Stromal cell of bone marrow (primary cell): ENCODE measurements around the gene SART1.
A peak's percentile ranks its signal among the peaks of the same experiment; 100 is the strongest.

ENCODE experiments used
- DNase-seq: peaks from one replicate; pipeline ENCODE4 v3.0.0-alpha.2; 2012; ENCODE audit warnings: low read depth

SART1 gene, protein sequence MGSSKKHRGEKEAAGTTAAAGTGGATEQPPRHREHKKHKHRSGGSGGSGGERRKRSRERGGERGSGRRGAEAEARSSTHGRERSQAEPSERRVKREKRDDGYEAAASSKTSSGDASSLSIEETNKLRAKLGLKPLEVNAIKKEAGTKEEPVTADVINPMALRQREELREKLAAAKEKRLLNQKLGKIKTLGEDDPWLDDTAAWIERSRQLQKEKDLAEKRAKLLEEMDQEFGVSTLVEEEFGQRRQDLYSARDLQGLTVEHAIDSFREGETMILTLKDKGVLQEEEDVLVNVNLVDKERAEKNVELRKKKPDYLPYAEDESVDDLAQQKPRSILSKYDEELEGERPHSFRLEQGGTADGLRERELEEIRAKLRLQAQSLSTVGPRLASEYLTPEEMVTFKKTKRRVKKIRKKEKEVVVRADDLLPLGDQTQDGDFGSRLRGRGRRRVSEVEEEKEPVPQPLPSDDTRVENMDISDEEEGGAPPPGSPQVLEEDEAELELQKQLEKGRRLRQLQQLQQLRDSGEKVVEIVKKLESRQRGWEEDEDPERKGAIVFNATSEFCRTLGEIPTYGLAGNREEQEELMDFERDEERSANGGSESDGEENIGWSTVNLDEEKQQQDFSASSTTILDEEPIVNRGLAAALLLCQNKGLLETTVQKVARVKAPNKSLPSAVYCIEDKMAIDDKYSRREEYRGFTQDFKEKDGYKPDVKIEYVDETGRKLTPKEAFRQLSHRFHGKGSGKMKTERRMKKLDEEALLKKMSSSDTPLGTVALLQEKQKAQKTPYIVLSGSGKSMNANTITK

DNA sequence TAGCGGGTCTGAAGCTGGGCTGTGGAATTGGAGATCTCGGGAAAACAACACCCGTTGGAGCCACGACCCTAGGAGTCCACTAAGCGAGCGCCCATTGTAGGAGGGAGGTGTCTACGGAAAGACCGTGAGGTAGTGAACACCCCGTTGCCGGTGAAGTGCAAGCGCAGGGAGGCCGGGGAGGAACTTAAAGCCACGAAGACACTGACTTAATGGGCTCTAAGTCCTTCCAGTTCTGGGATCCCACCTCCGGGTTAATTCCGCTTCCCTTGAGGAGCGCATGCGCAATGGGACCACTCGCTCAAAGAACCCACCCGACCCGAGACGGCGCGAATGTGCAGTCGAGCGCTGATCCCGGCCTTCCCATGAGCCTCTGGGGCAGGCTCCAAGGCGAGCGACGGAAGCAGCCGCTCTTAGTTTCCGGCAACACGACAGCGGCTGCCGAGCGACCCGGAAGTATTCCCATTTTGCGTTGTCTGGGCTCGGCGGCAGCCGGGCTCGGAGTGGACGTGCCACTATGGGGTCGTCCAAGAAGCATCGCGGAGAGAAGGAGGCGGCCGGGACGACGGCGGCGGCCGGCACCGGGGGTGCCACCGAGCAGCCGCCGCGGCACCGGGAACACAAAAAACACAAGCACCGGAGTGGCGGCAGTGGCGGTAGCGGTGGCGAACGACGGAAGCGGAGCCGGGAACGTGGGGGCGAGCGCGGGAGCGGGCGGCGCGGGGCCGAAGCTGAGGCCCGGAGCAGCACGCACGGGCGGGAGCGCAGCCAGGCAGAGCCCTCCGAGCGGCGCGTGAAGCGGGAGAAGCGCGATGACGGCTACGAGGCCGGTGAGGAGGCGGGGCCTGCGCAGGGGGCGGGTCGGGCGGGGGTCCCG, at the start of gene SART1:
Gene SART1, plus strand, starts transcription at position 468 of the 874 bp plus-strand sequence. Its CDS starts 47 bp downstream, at position 515.
- DNase-seq: peak; percentile 96

DNA sequence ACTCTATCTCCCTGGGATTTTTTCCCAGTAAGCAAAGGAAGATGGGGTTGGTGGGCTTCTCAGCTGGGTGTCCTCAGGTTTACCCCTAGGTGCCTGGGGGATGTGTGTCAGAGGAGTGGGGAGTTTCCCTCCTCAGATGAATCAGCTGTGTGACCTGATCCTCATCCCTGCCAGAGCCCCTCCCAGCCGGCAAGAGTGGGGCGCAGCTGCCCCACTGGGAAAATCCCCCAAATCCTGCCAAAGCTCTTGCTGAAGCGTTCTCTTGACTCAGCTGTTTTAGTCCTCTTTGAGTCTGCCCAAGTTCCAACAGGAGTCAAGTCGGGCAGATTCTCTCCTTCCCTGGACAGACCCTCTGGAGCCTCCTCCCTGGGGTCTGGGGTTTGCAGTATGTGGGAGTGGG, 48.7 kb upstream of the SART1 start:
- peak; percentile 79 for DNase-seq

DNA sequence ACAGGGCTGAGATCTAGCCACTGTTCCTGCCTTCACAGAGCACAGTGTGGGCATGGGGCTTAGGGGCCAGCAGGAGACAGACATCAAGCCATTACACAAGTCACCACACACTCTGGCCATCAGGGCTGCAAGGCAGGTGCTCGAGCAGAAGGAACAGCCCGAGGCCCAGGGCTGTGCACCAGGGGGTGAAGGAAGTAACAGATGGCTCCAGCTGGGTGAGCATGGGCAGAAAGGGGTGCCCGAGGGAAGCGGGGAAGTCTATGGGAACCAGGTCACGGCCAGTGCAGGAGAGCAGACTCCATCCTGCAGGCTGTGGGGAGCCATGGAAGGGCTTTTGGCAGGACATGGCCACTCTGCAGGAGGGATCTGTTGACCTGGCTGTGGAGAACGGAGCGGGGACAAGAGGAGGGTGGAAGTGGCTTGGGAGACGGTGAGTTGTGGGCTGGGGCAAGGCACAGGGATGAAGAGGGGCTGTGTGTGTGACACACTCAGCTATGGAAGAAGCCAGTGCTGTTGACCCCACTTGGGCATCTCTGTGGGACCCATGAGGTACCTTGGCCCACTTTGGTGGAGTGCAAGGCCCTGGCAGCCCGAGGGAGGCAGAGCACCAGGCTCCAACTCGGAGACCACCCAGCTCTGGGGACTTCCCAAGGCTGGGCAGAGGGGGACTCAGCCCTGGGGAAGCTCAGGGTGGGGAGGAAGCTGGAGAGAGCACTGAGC, 46.3 kb upstream of the SART1 start:
- DNase-seq: no peak

DNA sequence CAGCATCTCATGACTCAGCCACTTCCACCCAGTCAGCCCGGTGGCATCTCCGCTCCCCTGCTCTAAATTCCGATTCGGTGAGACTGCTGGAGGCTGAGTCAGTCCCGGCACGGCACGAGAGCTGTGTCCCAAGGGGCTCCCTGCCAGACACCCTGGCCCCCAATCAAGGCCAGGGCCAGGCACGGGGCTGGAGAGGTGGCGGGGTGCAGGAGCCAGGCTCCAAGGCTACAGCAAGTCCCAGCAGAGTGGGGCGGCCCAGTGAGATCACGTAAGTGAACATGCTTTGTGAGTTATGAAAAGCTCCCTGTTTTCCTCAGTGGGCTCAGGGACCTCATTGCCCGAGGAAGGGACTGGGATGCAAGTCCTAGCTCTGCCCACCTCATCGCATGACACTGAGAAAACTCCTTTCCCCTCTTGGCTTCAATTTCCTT, 45.7 kb upstream of the SART1 start:
- peak; percentile 96 for DNase-seq

DNA sequence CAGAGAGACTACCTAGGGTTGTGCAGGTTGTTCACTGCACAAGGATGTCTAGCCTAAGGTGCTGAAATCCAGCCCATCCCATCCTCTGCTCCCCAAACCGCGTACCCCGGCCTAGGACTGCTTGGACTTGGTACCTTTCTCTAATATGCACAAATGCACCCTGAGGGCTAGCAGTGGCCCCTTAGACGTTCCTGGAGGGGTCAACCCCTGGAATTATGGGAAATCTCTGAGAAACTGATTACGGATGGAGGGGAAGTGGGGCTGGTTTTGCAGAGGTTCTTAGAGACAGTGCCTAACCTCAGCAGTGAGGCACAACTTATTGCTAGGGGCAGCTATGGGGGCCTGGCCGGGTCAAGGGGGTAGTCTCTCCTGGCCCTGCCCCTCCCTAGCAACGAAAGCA, 45.1 kb upstream of the SART1 start:
- DNase-seq: no peak

DNA sequence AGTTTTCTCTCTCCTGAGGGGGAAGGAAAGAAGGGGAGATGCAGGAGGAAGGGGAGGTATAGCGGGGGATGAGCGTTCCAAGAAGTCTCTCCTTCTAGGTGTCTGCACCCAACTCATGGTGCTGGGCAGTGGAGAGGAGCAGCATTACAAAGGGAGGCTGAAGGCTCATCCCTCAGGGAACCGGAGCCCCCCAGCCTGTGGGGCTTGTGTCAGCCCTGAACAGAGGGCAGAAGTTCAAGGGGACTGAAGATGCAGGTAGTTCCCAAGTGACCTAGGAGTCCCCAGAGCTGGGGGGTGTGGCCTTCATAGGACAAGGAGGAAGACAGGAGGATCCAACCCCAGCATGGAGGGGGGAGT, 44.5 kb upstream of the SART1 start:
- no peak for DNase-seq

DNA sequence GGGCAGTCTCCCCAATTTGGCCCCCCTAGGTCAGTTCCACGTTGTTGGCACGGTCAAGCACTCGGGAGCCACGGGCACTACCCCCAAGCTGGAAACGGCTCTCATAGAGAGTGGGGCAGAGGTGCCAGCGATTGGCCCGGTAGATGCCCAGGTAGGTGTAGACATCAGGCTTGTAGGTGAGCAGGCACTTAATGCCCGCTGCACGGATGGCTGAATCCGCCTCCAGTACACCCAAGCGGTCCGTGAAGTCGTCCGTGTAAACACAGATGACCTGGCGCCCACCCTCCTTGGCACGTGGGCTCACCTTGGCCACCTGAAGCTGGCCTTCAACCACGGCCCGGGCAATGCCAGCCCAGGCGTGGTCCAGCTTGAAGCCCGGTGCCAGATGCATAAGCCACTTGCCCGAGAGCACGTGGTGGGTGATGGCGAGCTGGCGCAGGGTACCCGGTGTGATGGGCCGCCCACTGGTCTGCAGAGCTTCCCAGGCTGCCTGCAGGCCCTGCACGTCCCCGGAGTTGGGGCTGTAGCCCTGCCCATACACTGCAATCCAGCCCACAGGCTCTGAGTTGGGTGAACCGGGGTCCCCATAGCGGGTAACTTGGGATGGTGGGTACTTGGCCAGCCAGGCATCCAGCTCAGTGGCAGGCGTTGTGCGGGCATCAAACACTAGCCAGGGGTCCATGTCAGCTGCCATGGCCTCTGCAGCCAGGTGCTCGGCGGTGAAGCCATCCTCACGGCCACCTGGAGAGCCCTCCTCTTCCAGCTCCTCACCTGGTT, 43.9 kb upstream of the SART1 start:
- DNase-seq: no peak

DNA sequence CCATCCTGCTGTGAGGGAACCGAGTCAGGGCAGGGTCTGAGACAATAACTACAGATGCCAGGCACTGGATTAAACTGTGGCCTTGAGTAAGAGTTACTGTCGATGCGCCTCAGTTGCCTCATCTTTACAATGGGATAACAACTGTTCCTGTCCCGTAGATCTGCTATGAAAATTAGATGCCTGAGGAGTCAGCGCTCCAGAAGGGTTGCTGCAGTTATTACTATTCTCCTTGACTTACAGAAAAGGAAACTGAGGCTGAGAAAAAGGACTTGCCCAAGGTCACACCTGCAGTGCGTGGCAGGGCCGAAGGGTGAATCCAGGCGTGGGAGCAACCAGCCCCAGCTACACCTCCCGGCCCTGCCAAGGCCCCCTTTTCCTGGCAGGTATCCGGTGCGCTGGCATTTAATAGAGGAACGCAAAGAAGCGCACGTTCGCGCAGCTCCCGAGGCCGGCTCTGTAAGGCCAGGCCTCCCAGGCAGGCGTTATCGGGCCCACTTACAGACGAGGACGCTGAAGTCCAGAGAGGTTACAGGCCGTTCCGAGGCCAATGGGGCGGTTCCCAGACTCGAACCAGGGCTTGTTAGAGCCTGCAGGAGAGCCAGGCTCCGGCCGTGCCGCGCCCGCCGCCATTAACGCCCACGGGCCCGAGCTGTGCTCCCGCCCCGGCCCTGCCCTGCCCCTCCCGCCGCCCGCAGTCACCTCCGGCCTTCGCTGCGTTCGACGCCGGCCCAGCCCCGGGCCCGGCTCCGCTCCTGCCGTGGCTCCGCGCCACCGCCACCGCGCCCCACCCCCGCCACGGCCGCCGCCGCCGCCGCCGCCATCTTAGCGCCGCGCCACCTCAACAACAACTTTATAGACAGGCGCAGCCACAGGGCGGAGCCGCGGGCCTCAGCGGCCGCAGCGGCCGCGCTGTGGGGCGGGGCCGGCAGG, 43.1 kb upstream of the SART1 start, which contains the start of gene C11orf68:
Gene C11orf68, minus strand, starts transcription at position 852 of the 930 bp plus-strand sequence. Its CDS starts 31 bp downstream, at position 821.
- DNase-seq: no peak

DNA sequence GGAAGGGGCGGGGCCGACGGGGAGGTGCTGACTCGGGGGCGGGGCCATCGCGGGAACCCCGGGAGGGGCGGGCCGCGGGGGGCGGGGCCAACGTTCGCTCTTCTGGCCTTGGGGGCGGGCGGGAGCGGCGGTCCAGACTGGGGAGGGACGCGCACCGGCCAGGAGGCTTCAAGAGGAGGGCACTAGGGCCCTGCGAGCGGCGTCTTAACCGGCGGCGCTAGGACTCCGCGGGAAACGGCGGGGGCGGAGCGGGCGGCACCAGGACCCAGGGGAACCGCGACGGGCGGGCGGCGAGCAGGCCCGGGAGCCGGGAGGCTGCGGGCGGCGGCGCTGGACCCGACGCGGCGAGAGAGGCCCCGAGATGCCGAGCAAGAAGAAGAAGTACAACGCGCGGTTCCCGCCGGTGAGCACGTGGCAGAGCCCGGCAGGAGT, 42.4 kb upstream of the SART1 start, which contains the start of gene DRAP1:
Gene DRAP1, plus strand, starts transcription at position 286 of the 432 bp plus-strand sequence. Its CDS starts 76 bp downstream, at position 362.
- peak; percentile 97 for DNase-seq

DNA sequence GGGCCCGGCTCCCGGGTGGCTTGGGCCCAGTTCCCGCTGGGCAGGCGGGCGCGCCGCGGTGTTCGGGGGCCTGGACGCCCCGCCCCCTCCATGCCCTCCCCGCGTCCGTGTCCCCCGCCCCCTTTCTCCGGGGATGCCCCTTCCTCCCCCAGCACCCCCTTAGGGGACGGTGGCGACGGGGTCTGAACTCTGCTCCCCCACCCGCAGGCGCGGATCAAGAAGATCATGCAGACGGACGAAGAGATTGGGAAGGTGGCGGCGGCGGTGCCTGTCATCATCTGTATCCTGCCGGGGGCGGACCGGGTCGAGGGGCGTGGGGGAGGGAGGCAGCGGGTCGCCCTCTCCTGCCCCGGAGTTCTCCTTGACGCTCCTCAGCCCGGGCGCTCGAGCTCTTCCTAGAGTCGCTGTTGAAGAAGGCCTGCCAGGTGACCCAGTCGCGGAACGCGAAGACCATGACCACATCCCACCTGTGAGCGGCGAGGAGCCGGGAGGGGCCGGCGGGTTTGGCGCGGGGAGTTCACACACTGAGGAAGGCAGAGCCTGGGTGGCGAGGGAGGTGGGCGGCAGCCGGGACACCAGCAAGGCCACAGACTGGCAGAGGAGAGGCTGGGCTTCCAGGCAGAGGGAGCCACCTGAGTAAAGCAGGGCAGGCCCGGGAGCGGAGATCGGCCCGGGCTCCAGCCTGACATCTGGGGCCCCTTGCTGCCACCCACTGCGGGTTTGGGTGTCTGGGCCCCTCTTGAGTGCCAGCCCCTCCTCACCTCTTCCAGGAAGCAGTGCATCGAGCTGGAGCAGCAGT, 41.8 kb upstream of the SART1 start:
- no peak for DNase-seq

DNA sequence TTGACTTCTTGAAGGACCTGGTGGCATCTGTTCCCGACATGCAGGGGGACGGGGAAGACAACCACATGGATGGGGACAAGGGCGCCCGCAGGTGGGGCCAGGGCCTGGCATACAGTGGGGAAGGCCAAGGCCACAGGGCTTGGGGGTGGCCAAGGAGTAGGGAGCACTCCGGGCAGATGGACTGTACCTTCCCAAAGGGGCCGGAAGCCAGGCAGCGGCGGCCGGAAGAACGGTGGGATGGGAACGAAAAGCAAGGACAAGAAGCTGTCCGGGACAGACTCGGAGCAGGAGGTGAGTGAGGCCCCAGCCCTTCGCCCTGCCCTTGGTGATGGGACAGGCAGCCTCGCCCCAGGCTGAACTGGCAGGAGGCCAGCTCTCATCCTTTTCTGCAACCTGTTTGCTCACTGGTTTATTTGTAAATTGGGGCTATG, 41.1 kb upstream of the SART1 start:
- no peak for DNase-seq

DNA sequence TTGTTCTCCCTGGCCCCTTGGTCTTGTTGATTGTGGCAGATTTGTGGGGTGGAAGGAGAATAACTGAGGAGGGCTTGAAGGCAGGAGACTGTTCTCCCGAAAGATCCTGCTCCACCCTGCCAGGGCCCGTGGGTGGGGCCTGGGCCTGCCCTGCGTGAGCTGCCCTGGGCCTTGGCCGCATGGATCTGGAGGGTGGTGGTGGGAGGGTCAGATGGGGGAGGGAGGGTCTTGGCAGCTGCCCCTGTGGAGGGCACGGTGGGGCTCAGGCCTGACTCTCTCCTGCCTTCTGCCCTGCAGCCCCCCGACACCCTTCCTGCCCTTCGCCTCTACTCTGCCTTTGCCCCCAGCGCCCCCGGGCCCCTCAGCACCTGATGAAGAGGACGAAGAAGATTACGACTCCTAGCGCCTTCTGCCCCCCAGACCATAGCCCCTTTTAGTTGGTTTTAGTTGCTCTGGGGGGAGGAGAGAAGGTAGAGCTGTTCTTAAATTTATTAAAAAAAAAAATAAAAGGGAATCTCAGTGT, 40.4 kb upstream of the SART1 start:
- DNase-seq: no peak

DNA sequence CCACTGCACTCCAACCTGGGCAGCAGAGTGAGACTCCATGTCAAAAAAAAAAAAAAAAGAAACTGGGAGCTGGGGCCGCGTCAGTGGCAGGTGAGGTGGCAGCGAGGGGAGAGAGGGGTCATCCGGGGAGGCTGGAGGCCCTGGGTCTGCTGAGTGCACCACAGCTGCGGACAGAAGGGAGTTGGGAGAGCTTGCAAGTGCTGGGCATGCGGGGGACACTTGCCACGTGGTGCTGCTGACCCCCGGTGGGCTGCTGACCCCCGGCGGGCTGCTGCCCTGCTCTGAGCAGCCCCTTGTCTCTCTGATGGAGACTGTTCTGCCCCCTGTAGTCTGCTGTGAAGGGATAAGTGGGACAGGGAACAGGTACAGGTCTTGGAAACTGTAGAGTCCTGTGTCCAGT, 39.7 kb upstream of the SART1 start:
- DNase-seq: no peak

DNA sequence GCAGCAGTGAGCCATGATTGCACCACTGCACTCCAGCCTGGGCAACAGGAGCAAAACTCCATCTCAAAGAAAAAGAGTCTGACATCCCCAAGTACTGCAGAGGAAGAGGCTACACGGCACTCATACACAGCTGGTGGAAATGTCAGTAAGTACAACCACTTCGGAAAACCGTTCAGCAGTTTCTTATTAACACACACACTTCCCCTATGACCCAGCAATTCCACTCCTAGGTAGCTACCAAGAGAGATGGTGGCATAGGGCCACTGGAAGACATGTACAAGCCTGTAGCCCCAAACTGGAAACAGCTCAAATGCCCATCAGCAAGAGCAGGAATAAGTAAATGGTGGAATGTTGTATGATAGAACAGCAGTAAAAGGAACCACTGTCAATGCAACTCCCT, 39.0 kb upstream of the SART1 start:
- DNase-seq: no peak

DNA sequence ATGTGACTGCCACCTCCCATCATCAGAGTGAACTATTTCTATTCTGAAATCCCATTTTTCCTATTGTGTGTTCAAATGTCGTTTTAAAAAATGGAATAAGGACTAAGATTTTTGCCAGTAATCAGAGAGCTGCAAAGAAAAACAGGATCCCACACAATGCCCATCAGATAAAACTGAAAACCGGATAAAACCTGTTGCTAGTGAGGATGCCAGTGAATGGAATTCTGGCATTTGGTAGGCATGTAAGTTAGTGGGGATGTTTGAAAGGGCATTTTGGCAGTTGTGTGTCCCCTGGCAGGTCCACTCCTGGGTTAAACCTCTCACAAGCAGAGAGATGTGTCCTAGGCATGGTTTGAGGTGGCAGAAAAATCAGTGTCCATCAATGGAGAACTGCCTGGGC, 36.1 kb upstream of the SART1 start:
- DNase-seq: no peak

DNA sequence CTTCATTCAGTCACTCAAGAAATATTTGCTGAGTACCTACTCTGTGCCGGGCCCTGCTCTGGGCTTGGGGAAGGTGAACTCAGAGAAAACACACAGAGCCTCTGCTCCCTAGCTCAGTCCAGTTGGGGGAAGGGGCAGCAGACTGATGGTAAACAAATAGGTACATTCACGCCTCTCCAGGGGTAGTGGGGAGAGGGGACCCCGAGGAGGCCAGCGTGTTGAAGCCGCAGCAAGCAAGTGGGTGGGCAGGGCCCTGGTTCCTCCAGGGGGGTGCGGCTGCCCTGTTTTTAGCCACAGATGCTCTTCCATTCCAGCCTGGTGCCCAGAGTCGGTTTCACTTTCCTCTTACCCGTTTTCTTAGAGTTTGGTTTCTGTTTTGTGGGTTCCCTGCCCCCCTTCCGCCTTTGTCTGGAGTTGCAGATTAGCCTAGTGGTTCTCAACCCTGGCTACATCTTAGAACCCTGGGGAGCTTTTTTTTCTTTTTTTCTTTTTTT, 33.6 kb upstream of the SART1 start:
- no peak for DNase-seq

DNA sequence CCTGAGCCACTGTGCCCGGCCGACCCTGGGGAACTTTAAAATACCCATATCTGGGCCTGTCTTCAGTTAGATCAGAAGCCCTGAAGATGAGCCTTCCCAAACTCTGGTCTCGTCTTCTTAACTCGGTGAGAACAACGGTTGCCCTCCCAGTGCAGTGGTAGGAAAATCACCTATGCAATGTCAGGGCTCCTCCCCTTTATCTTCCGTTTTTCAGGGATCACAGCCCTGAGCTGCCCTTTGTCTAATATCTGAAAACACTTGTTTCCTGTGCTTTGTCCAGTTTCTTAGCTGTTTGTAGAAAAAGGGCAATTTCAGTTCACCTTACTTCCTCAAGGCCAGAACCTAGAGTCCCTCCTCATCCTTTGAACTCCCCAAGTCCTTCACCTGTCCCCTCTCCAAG, 32.9 kb upstream of the SART1 start:
- DNase-seq: no peak
